ENCODE results near the gene PRCC. TPM values are rescaled to one million over a fixed set of nuclear protein-coding genes. Genes with fewer than 3 reads are reported as not detected.

Gene PRCC
- total and polyA plus RNA-seq, 4 donors = 23.9 to 110 (median 71.0) TPM

- Histone ChIP-seq H3K4me3 (ENCODE audit: low read depth, low read length) (peak overlapping the region; percentile 85), H3K9me3 (ENCODE audit: control insufficient read depth, insufficient read depth, low read length) (no peaks in the 10 kb centered on the region), H3K4me1 (ENCODE audit: control insufficient read depth, insufficient read depth, low read length) (peaks cover 58% of the 10 kb centered on the region), H3K27ac (ENCODE audit: low read depth, low read length) (peak overlapping the region; percentile 99), H3K27me3 (ENCODE audit: control insufficient read depth, insufficient read depth, low read length) (no peaks in the 10 kb centered on the region), H3K36me3 (ENCODE audit: control insufficient read depth, insufficient read depth, low read length) (peaks cover 13% of the 10 kb centered on the region)
- DNase-seq (ENCODE audit: low read depth in 4 of 6, low spot score in 6 of 6) = no peak
- WGBS (ENCODE audit: insufficient coverage) = 44% methylated on average over 2 of the region's 8 CpGs
Observed at GRCh38 chr1:156749419-156750118, 17.8 kb upstream of the PRCC start.

- DNase-seq (ENCODE audit: low read depth in 4 of 6, low spot score in 6 of 6) = no peak
- Histone ChIP-seq H3K4me3 (ENCODE audit: low read depth, low read length) (peak overlapping the region; percentile 85), H3K27me3 (ENCODE audit: control insufficient read depth, insufficient read depth, low read length) (no peaks in the 10 kb centered on the region), H3K27ac (ENCODE audit: low read depth, low read length) (peak overlapping the region; percentile 99), H3K36me3 (ENCODE audit: control insufficient read depth, insufficient read depth, low read length) (peaks cover 7% of the 10 kb centered on the region), H3K9me3 (ENCODE audit: control insufficient read depth, insufficient read depth, low read length) (no peaks in the 10 kb centered on the region), H3K4me1 (ENCODE audit: control insufficient read depth, insufficient read depth, low read length) (peaks cover 58% of the 10 kb centered on the region)
- WGBS (ENCODE audit: insufficient coverage) = 10% methylated on average over 2 of the region's 5 CpGs
Observed at GRCh38 chr1:156750191-156750672, 17.1 kb upstream of the PRCC start.

- peaks cover 58% of the 10 kb centered on the region for H3K4me1 ChIP-seq (ENCODE audit: control insufficient read depth, insufficient read depth, low read length)
- peak in 2 of 6 donors; percentile 66 to 72 for DNase-seq (ENCODE audit: low read depth in 4 of 6, low spot score in 6 of 6)
Observed at GRCh38 chr1:156750711-156751450, 16.5 kb upstream of the PRCC start.

GRCh38 chr1:156751451-156751756 is 15.9 kb upstream of the PRCC start, which contains the start of gene HDGF:
Gene HDGF (minus strand): TSS chr1:156751675. CDS start chr1:156751429, 246 bp downstream.
- under 1% methylated on average over 48 of the region's 48 CpGs for WGBS (ENCODE audit: insufficient coverage)
- peaks cover 54% of the 10 kb centered on the region for H3K4me1 ChIP-seq (ENCODE audit: control insufficient read depth, insufficient read depth, low read length)

More at GRCh38 chr1:156750711-156751450, 16.5 kb upstream of the PRCC start:
- H3K4me3 ChIP-seq (ENCODE audit: low read depth, low read length) = peak overlapping the region; percentile 85
- peak overlapping the region; percentile 99 for H3K27ac ChIP-seq (ENCODE audit: low read depth, low read length)
- no peaks in the 10 kb centered on the region for H3K27me3 ChIP-seq (ENCODE audit: control insufficient read depth, insufficient read depth, low read length)
- under 1% methylated on average over 55 of the region's 64 CpGs for WGBS (ENCODE audit: insufficient coverage)
- peaks cover 7% of the 10 kb centered on the region for H3K36me3 ChIP-seq (ENCODE audit: control insufficient read depth, insufficient read depth, low read length)
- no peaks in the 10 kb centered on the region for H3K9me3 ChIP-seq (ENCODE audit: control insufficient read depth, insufficient read depth, low read length)

DNA sequence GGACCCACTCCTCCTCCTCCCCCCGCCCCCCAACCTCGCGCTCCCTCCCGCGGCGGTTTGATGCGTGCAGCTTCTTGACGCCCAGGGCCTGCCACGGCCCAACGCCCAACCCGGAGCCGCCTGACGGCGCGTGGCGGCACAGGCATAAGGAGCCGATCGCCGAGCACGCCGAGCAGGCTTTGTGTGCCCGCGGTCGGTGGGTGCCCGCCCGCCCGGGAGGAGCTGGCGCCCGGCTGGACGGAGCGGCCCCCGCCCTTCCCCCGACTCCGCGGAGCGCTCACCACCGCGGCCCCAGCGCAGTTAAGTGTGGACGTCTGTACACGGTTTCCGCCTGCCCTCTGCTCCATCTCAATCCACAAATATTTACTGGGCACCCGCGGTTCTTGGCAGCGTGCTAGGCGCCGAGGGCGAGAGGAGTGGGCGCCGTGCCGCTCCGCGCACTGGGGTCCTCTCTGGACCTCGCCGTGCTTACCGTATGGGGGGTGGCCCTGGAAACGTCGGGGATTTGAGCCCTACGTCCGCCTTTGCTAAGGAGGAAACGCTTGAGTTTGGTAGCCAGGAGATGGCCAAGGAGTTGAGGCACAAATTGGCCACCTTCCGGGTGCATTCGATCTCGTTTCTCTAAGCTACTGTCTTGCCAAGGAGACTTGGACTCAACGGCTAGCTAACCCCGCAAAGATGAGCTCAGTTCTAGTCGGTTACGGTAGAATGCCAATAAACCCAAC is 15.4 kb upstream of the PRCC start:
- Histone ChIP-seq H3K9me3 (ENCODE audit: control insufficient read depth, insufficient read depth, low read length) (no peaks in the 10 kb centered on the region), H3K27ac (ENCODE audit: low read depth, low read length) (peak overlapping the region; percentile 90), H3K4me1 (ENCODE audit: control insufficient read depth, insufficient read depth, low read length) (peaks cover 48% of the 10 kb centered on the region), H3K36me3 (ENCODE audit: control insufficient read depth, insufficient read depth, low read length) (peaks cover 7% of the 10 kb centered on the region), H3K27me3 (ENCODE audit: control insufficient read depth, insufficient read depth, low read length) (no peaks in the 10 kb centered on the region), H3K4me3 (ENCODE audit: low read depth, low read length) (peak overlapping the region; percentile 85)
- WGBS (ENCODE audit: insufficient coverage) = under 1% methylated on average over 63 of the region's 68 CpGs
- peak in 5 of 6 donors; percentile 87 to 99 (median 94) for DNase-seq (ENCODE audit: low read depth in 4 of 6, low spot score in 6 of 6)

More at GRCh38 chr1:156751451-156751756, 15.9 kb upstream of the PRCC start, which contains the start of gene HDGF:
- Histone ChIP-seq H3K27ac (ENCODE audit: low read depth, low read length) (peak within 1 kb of the TSS; percentile 99), H3K9me3 (ENCODE audit: control insufficient read depth, insufficient read depth, low read length) (no peaks in the 10 kb centered on the region), H3K27me3 (ENCODE audit: control insufficient read depth, insufficient read depth, low read length) (no peaks in the 10 kb centered on the region), H3K4me3 (ENCODE audit: low read depth, low read length) (peak within 1 kb of the TSS; percentile 85), H3K36me3 (ENCODE audit: control insufficient read depth, insufficient read depth, low read length) (peaks cover 7% of the 10 kb centered on the region)
- DNase-seq (ENCODE audit: low read depth in 4 of 6, low spot score in 6 of 6) = no peak

DNA sequence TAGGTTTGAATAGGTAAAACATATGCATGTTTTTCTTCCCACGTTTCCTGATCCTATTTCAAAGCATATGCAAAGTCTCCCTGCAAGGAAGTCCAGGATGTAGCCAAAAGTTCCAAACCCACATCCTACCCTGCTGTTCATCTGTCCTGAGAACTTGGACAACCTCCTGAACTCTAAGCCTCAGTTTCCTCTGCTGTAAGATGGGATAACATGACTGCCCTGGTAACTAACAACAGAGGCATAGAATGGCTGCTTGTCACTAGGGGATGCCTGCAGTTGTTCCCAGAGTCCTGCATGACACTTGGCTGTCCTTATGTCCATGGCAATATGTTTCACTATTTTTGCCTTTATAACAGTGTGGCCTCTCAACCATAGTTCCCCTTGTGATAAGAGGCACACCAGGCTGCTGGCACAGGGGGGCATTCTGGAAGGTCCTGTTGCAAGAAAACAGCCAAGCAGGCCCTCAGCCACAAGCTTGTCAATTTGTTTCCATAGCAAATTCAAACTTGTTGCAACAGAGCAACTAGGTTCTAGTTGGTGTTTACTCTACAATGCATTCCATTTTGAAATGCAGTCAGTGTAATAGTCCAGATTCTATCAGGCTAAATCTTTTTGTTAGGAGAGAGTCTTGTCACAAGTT is 14.4 kb upstream of the PRCC start:
- WGBS (ENCODE audit: insufficient coverage) = no CpG with 5 or more reads among the region's 1 CpG
- DNase-seq (ENCODE audit: low read depth in 4 of 6, low spot score in 6 of 6) = no peak

GRCh38 chr1:156754219-156754618 is 13.1 kb upstream of the PRCC start:
- peaks cover 25% of the 10 kb centered on the region for H3K4me1 ChIP-seq (ENCODE audit: control insufficient read depth, insufficient read depth, low read length)
- peaks cover 3% of the 10 kb centered on the region for H3K36me3 ChIP-seq (ENCODE audit: control insufficient read depth, insufficient read depth, low read length)
- DNase-seq (ENCODE audit: low read depth in 4 of 6, low spot score in 6 of 6) = no peak
- H3K4me3 ChIP-seq (ENCODE audit: low read depth, low read length) = no peak overlapping the region
- no peak overlapping the region for H3K27ac ChIP-seq (ENCODE audit: low read depth, low read length)
- H3K27me3 ChIP-seq (ENCODE audit: control insufficient read depth, insufficient read depth, low read length) = no peaks in the 10 kb centered on the region
- no peaks in the 10 kb centered on the region for H3K9me3 ChIP-seq (ENCODE audit: control insufficient read depth, insufficient read depth, low read length)
- 80% methylated on average over 6 of the region's 8 CpGs for WGBS (ENCODE audit: insufficient coverage)

More for the DNA sequence above, 14.4 kb upstream of the PRCC start:
- H3K27ac ChIP-seq (ENCODE audit: low read depth, low read length) = no peak overlapping the region
- H3K27me3 ChIP-seq (ENCODE audit: control insufficient read depth, insufficient read depth, low read length) = no peaks in the 10 kb centered on the region
- H3K4me1 ChIP-seq (ENCODE audit: control insufficient read depth, insufficient read depth, low read length) = peaks cover 38% of the 10 kb centered on the region
- H3K36me3 ChIP-seq (ENCODE audit: control insufficient read depth, insufficient read depth, low read length) = peaks cover 7% of the 10 kb centered on the region
- H3K9me3 ChIP-seq (ENCODE audit: control insufficient read depth, insufficient read depth, low read length) = no peaks in the 10 kb centered on the region
- peak overlapping the region; percentile 85 for H3K4me3 ChIP-seq (ENCODE audit: low read depth, low read length)

GRCh38 chr1:156755527-156755950 is 11.8 kb upstream of the PRCC start:
- Histone ChIP-seq H3K4me3 (ENCODE audit: low read depth, low read length) (no peak overlapping the region), H3K4me1 (ENCODE audit: control insufficient read depth, insufficient read depth, low read length) (peaks cover 12% of the 10 kb centered on the region), H3K9me3 (ENCODE audit: control insufficient read depth, insufficient read depth, low read length) (no peaks in the 10 kb centered on the region), H3K27ac (ENCODE audit: low read depth, low read length) (no peak overlapping the region), H3K36me3 (ENCODE audit: control insufficient read depth, insufficient read depth, low read length) (no peaks in the 10 kb centered on the region), H3K27me3 (ENCODE audit: control insufficient read depth, insufficient read depth, low read length) (no peaks in the 10 kb centered on the region)
- no peak for DNase-seq (ENCODE audit: low read depth in 4 of 6, low spot score in 6 of 6)
- no CpG with 5 or more reads among the region's 5 CpGs for WGBS (ENCODE audit: insufficient coverage)

GRCh38 chr1:156756355-156756754 is 11.0 kb upstream of the PRCC start:
- Histone ChIP-seq H3K36me3 (ENCODE audit: control insufficient read depth, insufficient read depth, low read length) (no peaks in the 10 kb centered on the region), H3K4me3 (ENCODE audit: low read depth, low read length) (no peak overlapping the region)
- WGBS (ENCODE audit: insufficient coverage) = 100% methylated on average over 1 of the region's 1 CpG

More at GRCh38 chr1:156756355-156756754, 11.0 kb upstream of the PRCC start:
- Histone ChIP-seq H3K27ac (ENCODE audit: low read depth, low read length) (no peak overlapping the region), H3K4me1 (ENCODE audit: control insufficient read depth, insufficient read depth, low read length) (peaks cover 11% of the 10 kb centered on the region), H3K9me3 (ENCODE audit: control insufficient read depth, insufficient read depth, low read length) (no peaks in the 10 kb centered on the region), H3K27me3 (ENCODE audit: control insufficient read depth, insufficient read depth, low read length) (no peaks in the 10 kb centered on the region)
- DNase-seq (ENCODE audit: low read depth in 4 of 6, low spot score in 6 of 6) = no peak
